Activated gamma-delta T cell treated with Interleukin-2 at 50 U/mL for 16 hours (primary cell): ENCODE measurements around the gene ZNF503.
"Not testable (repeated sequence)": the region's sequence is repeated elsewhere in the genome, so short reads cannot be mapped to it uniquely, and the experiment has no call there.

Source experiments
- DNase-seq: peaks from one replicate; pipeline ENCODE4 v3.0.0-alpha.2; 2020

The ZNF503 gene

DNA sequence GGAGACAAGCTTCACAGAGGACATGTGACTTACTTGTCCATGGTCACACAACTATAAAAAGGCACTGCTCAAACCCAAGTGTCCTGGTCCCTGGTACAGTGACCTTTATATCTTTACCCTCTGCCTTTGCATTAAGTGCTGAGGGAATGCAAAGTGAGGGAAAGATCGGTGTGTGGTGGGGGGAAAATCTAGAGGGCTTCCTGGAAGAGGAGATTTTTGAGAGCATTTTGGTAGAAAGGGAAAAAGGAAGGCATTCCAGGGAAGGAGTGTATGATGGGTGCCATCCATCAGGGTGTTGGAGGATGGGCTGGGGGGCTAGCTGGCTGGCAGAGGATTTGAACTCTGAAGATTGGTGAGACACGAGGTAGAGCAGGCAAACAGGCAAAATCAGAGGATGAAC lies 9.3 kb downstream of the ZNF503 start:
- DNase-seq: no peak

- no peak for DNase-seq
These were observed 11.4 kb downstream of the ZNF503 start for GRCh38 chr10:75390178-75390577.

DNA sequence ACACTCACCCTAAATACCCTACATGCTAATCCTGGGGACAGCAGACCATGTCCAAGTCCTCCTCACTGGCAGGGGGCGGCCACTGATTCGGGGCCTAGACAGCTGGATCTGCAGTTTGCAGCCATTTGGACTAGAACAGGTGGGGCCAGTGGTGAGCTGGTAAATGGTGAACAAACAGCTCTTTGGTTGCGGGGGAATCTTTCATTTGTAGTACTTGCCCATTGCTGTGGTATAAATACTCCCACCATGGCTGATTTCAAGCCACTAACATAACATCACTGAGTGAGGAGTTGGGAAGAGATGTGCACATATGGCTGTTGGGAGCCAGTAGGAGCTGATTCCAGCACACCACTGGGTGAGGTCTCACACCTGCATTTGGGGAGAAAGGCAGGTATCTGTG lies 13.5 kb downstream of the ZNF503 start:
- no peak for DNase-seq

DNA sequence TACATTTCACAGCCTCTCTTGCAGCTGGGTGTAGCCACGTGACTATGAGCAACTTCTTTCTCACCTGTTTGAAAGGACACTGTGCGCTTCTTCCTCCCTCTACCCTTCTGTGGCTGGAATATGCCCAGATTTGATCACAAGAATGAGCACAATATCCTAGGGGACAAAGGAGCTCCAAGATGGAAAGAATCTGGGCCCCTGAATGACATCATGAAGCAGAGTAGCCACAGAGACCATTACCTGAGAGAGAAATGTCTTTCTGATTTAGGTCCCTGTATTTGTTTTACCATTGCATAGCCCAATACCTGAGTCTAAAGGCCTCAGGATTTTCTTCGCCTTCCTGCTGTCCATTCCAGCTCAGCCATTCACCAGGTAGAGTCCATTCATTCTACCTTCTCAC lies 15.4 kb downstream of the ZNF503 start:
- DNase-seq: no peak

GRCh38 chr10:75379817-75380216 lies 21.7 kb downstream of the ZNF503 start:
- no peak for DNase-seq

- no peak for DNase-seq
These were observed 22.3 kb downstream of the ZNF503 start for GRCh38 chr10:75379212-75379724.

- no peak for DNase-seq
These were observed 23.2 kb downstream of the ZNF503 start for GRCh38 chr10:75378379-75378778.

GRCh38 chr10:75377869-75378268 lies 23.7 kb downstream of the ZNF503 start:
- no peak for DNase-seq

- DNase-seq: no peak
These were observed 25.7 kb downstream of the ZNF503 start for GRCh38 chr10:75375838-75376237.

DNA sequence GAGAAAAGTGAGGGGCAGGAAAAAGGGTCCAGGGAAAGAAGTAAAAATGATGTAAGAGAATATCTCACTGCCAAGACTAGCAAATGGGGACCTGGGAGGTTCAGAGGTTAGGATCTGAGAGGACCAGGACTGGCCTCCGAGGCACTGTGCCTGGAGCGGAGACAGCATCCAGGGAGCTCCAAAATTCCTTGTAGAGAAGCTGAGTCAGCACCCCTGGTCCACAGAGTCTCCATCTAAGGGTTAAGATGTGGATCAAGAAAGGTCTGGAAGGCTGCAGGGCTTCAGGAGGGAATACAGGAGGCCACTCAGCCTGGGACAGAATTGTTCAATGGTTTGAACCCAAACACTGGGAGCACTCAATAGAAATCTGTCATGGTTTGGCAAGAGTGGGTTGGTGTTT lies 30.6 kb downstream of the ZNF503 start:
- no peak for DNase-seq

- not testable (repeated sequence) for DNase-seq
These were observed 31.7 kb downstream of the ZNF503 start for GRCh38 chr10:75369838-75370237.

GRCh38 chr10:75367901-75368300 lies 33.7 kb downstream of the ZNF503 start:
- no peak for DNase-seq

- DNase-seq: no peak
These were observed 34.5 kb downstream of the ZNF503 start for GRCh38 chr10:75367021-75367487.

- no peak for DNase-seq
These were observed 38.1 kb downstream of the ZNF503 start for GRCh38 chr10:75363431-75363830.

GRCh38 chr10:75359876-75360275 lies 41.7 kb downstream of the ZNF503 start:
- DNase-seq: not testable (repeated sequence)

DNA sequence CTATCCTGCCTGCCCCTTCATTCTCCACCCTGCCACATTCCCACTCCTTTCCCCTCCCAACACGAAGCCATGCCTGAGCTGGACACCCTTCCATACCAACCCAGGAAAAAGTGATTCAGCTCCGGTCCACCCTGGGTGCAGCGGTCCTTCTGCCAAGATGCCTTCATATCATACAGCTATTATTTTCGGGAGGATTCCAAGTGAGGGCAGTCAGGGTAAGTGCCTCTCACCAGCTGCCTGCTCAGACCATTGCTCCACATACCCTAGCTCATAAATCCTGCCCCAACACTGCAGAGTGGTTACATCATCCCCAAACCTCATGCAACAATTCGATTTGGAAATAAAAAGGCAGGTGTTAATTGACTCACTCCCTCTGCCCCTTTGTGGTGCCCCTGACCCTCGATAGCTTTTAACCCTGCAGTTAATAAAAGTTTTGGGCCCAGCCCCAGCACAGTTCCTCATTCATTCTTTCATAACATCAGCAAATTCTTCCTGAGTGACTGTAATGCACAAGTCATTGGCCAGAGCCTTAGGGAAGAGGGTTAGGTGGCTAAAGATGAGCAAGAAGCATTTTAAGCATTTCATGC lies 42.6 kb downstream of the ZNF503 start:
- DNase-seq: no peak

DNA sequence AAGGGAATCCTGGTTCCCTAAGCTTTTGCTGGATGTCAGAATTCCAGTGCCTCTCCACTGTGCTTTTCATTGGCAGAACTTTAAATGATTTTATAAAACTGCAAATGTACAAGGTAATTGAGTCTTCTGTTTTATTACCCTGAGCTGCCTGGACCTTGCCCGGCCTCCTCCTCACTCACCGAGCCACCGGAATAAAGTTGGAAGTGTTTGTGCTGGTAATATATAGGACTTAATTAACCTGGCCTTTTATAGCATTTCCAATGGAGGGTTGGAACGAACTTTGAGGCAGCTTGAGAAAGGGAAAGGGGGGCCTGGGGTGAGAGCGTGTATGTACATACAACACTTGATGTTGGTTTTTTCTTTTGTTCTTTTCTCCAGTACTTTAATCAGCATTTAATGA lies 43.4 kb downstream of the ZNF503 start:
- DNase-seq: no peak

DNA sequence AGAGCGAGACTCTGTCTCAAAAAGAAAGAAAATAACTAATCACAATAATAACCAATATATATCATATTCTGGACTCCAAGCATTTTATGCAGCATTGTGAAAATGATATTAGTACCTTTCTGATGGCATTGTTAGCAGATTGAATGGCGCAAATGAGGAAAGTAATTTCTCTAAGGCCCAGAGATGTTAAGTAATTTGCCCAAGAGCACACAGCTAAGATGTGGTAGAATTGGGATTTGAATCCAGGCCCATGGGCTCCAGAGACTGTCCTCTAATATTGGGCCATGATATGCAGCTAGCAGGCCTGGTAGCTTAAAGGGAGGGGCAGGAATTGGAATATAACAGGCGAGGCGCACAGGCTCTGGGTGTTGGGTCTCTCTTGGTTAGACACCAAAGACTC lies 44.1 kb downstream of the ZNF503 start:
- DNase-seq: no peak

DNA sequence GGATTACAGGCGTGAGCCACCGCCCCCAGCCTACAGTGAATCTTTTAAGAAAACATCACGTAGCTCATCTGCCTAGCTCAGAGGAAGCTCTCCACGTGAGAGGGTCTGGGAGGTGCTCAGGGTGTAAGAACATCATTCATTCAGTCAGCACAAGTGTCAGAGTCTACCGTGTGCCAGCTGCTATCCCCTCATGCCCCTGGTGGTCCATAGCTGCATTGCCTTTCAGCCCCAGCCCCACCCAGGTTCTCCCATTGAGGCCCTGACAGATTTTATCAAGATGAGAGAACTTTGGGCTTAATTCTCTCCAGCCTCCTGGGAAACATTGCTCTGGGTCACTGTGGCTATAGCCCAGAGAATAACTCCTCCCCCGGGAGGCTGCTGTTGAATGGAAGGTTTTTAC lies 45.1 kb downstream of the ZNF503 start:
- no peak for DNase-seq

- no peak for DNase-seq
These were observed 45.9 kb downstream of the ZNF503 start for GRCh38 chr10:75355706-75356105.

DNA sequence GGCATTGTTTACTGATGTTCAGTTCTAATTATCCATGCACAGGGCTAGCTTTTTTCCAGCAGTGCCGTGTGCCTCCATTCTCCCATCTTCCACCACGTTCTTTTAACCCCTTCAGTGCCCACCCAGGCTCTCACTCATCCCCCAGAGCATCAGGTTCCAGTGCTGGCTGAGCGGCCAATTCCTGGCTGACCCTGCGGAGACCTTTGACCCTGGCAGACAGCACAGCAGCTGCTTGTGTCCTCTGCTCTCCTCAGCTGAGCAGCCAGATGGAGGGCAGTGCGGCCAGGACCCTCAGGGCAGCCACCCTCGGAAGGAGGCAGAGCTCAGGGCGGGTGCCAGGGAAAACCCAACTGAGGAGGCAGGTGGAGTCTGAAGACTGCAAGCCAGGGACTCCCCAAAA lies 48.4 kb downstream of the ZNF503 start:
- no peak for DNase-seq

GRCh38 chr10:75352650-75353049 lies 48.9 kb downstream of the ZNF503 start:
- no peak for DNase-seq

GRCh38 chr10:75351637-75352036 lies 49.9 kb downstream of the ZNF503 start:
- no peak for DNase-seq

- DNase-seq: no peak
These were observed 50.8 kb downstream of the ZNF503 start for GRCh38 chr10:75350791-75351190.
